Activated naive CD4-positive, alpha-beta T cell (primary cell): ENCODE results near the gene PLEKHA7.
"Not testable (repeated sequence)": the region's sequence is repeated elsewhere in the genome, so short reads cannot be mapped to it uniquely, and the experiment has no call there.

Source experiments
- DNase-seq, 4 experiments: peaks; one replicate each; lab custom pipeline; 2025; lab: John Stamatoyannopoulos, UW

Gene PLEKHA7

DNA sequence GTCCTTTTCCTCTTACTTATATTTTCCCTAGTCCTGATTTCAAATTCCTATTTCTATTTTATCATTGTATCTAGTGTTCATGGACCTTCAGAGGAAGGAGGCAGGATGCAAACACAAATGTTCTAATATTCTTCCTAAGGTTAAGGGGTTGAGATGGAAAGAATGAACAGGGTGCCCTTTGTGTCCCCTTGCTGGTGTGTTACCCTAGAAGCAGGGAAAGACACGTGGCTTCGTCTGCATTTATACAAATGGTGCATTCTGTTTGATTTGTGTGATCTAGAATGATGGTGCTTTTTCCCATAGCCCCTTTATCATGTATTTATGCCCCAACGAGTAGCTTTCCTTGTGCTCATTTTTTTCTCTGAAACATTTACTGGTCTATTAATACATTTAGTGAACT is 76.2 kb downstream of the PLEKHA7 start:
- no peak for DNase-seq

DNA sequence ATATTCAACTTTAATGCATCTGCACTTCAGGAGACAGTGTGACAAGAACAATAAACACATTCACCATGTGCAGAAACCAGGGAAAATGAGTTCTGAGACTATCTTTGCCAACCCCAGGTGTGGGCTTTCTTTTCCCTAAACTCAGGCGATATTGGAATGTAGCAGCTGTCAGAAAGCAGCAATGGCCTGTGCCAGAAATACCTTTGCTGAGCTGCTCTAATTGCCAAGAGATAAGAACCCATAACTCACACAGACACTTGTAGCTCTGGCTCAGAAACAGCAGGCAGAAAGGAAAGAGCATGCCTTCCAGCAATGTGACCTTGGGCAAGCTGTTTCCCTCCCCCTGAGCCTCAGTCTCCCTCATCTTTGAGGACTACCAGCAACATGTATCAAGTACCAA is 77.6 kb downstream of the PLEKHA7 start:
- DNase-seq: no peak

DNA sequence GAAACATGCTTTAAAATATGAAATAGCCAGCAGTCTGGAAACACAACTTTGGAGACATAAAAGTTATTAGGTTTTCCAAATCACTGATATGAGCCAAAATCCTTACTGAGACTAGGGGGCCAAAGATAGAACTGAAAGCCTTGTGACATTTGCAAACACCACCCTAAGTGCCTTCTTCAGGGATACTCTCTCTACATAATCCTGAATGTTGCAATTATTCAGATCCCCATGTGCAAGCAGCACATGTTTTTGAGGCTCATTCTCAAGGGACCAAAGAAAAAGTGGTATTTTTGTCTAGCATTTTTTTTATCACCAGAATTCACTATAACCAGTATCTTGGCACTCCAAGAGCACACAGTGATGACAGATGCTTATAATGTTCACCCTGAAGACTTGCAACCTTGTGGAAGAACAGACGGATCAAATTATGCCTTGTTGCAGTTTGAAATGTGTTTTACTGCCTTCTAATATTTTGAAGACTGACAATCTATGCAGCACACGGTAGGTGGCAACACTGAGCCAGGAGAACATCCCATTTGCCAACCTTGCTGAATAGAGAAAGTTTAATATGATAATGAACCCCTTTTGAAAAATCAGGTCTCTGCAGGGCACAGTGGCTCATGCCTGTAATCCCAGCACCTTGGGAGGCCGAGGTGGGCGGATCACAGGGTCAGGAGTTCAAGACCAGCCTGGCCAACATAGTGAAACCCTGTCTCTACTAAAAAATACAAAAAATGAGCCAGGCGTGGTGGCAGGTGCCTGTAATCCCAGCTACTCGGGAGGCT is 78.5 kb downstream of the PLEKHA7 start:
- no peak for DNase-seq

DNA sequence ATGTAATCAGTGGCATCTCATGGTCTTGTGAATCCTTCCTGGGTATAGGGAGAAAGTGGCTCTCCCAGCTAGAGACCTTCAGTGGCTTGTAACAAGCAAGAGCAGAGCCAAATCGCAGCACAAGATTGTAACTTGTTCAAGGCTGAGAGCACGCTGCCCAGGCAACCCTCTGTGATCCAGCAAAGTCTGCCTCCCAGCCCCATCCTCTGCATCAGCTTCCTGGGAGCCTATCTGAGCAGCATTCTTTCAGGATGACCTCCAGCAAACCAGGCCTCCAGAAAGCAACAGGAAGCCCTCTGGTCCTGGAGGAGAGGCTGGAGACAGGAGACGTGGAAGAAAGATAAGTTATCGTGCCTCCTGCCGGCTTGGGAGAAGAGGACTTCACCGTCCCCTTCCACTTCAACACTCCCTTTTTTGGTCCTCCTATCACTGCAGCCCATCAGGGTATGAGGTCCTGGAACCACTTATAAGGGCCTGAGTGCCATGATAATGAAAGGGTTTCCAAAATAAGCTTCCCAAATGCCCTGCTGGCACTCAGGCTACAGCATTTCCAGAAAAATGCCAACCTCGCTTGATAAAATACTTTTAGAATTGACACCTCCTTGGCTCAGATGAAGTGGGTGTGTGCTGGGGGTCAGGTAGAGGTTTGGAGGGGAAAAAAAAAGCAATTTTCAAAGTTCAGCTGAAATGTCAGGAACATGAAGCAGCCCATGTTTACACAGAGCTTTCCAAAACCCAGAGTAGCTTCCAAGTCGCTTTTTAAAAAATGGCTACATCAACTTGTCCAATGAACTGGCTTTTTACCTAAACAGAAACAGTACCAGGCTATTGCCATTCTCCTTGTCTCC is 80.2 kb downstream of the PLEKHA7 start:
- DNase-seq: no peak

DNA sequence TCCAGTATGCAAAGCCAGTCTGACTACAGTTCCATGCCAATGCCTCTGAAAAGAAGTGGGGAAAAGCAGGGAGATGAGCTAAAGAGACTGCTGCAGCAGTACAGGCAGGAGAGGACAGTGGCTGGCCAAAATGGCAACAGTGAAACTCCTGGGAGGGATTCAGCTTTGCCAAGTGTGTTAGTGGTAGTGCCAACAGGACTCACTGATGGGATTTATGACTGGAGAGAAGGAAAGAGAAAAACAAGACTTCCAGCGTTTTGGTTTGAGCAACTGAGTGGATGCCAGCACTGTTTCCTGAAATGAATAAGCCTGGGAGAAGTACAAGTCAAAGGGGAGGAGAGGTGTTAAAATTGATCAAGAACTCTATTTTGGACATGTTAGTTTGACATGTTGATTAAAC is 80.9 kb downstream of the PLEKHA7 start:
- DNase-seq: no peak

DNA sequence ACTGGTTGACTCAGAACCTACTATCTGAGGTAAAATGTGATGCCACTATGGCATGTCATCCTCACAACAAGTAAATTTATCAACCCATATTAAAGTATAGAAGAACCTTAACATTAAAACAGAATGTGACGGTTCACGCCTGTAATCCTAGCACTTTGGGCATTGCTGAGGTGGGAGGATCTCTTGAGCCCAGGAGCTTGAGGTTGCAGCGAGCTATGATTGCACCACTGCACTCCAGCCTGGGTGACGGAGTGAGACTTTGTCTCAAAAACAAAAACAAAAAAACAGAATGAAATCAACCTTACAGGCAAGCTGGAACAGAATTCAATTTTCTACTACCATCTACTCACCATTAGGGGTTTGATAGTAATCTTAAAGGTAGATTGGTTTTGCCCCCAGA is 86.2 kb downstream of the PLEKHA7 start:
- DNase-seq: no peak

DNA sequence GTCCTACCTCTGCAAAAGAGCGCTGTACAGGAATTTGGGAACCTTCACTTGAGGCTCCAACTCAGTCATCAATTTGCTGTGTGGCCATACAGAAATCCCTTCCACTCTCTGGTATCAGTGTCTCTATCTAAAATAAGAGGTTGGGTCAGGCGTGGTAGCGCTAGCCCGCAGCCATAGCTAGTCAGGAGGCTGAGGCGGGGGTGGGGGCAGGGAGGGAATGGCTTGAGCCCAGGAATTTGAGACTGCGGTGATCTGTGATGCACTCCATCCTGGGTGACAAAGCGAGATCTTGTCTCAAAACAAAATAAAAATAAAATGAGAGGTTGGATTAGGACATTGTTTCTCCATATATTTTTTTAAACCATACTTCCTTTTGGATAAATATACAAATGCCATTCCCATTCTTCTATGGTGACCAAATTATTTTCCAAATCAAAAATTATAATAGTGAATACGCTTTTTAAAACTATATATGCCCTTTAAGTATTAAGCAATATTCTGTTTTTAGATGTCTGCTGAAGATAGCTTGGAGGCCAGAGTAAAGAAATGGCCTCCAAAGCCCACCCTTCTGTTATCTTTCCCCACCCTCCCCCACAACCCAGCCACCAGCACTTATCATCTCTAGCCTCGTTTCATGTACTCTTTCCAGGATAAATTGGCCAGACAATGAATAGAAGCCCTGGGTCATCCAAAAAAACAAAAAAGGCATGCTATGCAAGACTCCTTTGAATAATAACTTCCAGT is 87.2 kb downstream of the PLEKHA7 start:
- DNase-seq: no peak

DNA sequence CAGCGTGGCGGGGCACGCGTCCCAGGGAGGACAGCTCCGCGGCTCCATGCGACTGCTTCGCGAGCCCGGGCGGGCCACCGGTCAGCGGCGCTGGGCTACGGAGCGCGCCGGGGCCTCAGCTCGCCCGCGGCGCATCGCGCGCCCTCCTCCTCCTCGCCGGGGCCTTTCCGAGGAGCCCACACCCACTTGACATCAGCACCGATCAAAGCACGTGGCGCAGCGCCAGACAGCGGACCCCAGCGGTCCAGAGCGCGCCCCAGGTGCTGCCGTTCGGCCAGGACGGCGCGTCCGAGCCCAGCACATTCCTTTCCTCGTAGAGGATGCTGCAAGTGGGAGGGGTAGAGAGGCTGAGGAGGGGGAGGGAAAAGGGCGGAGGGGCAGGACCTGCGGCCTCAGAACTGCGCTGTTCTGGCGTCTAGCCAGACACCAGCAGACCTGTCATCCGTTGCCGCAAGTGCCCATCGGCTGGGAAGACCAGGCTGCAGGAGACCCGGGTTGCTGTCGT is 88.6 kb downstream of the PLEKHA7 start:
- DNase-seq: no peak

DNA sequence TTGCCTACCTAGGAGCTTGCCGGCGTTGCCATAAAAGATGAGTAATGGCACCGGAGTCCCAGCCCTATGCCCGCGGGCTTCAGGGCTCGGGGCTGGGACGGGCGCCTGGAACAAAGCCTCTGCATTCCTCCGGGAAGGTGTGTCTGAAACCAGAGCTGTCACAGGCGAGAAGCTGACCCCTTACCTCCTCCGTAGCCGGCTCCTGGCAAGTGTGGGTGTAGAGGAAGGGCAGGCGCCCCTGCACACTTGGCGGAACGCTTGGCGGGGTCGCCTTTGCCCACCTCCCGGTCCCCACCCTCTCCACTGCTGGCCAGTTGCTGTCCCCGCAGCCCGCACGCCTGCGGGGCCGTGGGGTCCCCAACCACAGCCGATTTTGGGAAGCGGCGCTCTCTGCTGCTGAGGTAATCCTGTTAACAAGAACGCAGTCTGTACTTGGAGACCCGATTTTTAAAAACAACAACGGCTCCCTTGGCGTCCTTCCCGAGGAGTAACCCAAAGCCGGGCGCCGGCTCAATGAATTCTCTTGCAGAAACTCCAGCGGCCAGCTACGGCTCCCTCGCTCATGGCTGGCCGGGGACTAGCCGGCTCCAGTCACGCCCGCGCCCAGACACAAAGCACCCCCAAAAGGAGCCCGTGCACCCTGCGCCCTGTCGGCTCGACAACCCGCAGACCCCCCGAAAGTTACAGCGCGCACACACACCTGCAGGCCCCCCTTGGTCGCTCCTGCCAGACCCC is 89.2 kb downstream of the PLEKHA7 start:
- DNase-seq: no peak

DNA sequence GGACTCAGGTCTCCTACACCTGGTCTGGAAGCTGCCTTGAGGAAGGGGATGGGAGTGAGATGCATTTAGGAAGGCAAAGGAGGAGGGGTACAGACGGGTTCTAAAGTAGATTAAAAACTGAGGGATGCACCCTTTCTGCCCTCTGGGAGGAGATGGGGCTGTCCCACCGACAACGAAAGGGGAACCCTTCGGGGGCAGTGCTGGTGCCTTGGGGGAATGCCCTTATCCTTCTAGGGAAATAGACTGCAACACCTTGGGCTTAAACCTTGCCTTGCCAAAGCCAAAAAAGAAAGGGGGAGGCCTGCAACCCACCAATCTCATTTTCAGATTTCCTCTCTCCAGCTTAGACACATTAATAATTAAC is 89.8 kb downstream of the PLEKHA7 start:
- DNase-seq: no peak

DNA sequence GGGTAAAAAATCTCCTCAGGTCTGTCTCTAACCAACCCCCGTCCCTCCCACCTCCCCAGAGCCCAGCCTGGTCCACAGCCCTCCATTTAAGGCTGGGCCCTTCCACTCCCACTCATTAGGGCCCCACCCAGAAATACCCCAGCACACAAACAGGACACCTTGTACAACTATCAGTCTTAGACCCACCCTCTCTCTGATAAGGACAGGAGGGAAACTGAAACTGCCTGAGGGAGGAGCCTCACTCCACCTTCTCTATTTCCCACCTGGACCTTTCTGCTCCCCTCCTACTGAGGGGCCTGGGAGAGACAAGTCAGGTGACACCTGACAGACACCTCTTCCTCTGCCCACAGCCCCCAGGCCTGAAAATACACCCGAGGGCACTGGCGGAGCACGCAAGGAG is 90.2 kb downstream of the PLEKHA7 start:
- DNase-seq: no peak

DNA sequence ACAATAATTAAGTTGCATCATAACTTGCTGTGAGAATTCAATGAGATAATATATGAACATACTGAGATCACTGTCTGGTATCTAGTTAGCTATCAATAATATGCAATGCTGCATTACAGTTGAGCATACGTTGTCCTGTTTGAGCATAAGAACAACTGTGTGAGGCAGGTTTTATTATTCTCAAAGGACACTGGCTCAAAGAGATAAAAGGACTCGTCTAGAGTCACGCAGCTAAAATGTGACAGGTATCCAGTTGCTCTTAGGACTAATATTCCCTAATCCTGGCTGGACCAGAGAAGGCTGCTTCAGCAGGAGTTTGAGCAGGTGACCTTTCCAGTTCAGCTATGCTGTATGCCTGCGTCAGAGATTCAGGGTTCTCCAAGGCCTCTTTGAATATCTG is 92.5 kb downstream of the PLEKHA7 start:
- DNase-seq: no peak

DNA sequence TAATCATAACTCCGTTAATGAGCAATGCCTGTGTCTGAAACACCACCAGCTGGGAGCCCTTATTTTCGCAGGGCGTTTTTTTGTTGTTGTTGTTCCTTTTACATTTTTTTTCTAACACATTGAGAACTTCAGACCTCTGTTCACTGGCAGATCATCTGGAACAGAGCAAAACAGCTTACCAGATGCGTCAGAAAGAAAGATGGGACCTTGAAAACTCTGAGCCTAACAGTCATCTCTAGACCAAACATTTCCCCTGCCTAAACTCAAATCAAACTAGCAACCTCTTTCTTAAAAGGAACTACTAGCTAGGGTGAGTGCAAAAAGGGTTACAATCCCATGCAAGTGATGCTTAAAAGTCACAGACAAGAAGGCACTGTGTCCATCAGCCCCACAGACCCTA is 93.2 kb downstream of the PLEKHA7 start:
- no peak for DNase-seq

DNA sequence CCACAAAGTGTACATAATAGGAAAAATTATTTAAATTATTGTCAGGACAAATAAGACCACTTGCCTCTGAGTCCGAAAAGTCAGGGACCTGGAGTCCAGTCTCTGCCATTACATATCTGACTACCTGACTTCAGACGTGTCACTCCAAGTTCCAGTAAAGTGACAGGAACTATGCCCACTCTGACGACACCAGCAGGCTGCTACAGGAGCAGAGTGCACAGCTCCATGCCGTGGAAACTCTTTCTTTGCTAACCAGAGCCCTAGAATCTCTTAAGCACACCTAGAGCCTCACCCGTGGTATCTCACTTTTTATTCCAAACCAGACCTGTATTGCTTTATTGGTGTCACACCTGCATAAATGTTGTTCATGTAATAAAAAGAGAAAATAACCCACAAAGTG is 93.7 kb downstream of the PLEKHA7 start:
- DNase-seq: no peak

DNA sequence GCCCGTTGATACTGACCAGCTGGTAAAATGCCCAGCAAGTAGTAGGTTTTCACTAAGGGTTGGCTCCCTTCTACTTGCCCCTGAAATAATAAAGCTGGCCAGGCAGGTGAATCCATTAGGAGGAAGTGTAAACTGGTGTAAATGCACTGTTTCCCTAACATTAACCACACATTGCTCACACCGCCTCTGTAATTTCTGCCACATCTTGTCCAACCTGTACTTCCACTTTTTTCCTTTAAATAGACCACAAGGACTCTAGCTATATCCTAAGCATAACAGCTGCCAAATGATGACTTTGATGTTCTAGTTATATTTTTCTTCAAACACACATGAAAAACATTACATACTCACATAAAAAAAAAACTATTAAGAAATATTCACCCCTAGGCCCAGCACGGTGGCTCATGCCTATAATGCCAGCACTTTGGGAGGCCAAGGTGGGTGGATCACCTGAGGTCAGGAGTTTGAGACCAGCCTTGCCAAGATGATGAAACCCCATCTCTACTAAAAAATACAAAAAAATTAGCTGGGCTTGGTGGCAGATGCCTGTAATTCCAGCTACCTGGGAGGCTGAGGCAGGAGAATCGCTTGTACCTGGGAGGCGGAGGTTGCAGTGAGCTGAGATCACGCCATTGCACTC is 95.6 kb downstream of the PLEKHA7 start:
- not testable (repeated sequence) for DNase-seq

DNA sequence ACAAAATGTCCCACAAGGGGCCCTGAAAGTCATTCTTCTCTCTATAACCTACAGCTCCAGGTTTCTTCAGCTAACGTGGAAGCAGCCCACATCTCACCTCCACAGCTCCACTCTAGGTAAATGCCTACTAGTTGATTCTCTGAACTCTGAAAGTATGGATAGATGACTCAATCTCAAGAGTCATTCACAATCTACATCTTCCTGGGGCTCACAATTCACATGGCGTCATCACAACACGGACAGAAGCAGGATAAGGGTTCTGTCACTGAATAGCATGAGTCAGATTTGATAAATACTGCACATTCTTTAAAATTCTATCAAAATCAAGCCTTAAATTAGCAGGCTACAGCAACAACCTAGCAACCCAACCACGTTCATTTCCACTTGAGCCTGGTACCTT is 96.3 kb downstream of the PLEKHA7 start:
- no peak for DNase-seq

DNA sequence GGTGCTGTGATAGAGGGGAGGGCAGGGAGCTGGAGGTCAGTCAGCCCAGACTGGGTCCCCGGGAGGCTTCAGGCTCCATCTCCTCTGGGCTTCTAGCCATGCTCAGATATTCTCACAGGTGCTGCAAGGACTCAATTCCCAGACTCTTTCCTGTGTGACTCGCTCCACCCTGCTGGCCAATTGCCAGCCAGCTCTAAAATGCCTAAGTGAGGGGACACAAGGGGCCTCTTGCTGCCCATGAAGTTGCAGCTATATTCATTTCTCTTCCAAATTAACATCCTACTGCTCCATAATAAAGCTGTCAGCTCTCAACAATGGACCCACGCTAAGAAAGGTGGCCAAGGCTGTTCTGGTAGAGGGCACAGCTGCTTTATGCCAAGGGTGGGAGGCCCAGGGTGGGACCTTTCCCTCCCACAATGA is 101.5 kb downstream of the PLEKHA7 start:
- DNase-seq: no peak

DNA sequence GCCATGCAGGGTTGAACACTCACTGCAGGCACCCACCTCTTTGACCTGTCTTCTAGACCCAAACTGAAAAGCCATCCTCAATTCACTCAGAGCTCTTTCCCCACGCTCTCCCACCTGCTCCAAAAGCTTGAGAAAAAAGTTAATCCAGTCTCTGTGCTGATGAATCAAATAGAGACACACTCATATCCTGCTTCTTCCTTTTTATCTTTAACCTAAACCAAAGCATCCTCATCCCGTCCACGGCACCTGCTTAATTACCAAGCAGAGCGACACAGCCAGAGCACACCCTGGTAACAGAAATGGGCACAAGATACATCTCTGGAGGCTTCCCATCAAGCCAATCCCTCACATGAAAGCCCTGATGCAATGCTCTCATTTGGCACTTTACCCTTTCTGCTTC is 102.6 kb downstream of the PLEKHA7 start:
- DNase-seq: no peak

DNA sequence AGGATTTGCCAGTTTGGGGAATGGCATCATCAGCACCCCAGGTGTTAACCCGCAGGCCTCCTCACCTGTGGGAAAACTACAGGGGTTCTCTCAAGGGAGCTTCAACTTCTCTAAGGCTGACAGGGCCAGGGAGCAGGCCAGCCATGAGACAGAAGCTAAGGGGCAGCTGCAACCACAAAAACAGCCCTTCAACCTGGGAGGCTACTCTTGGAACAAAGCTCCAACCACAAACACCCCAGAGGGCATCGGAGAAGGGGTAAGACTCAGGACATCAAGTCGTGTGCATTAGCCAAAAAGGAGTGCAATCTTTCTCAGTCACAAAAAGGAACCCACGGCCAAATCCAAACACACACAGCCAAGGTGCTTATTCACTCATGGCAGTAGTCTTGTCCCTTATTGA is 103.0 kb downstream of the PLEKHA7 start:
- DNase-seq: no peak

DNA sequence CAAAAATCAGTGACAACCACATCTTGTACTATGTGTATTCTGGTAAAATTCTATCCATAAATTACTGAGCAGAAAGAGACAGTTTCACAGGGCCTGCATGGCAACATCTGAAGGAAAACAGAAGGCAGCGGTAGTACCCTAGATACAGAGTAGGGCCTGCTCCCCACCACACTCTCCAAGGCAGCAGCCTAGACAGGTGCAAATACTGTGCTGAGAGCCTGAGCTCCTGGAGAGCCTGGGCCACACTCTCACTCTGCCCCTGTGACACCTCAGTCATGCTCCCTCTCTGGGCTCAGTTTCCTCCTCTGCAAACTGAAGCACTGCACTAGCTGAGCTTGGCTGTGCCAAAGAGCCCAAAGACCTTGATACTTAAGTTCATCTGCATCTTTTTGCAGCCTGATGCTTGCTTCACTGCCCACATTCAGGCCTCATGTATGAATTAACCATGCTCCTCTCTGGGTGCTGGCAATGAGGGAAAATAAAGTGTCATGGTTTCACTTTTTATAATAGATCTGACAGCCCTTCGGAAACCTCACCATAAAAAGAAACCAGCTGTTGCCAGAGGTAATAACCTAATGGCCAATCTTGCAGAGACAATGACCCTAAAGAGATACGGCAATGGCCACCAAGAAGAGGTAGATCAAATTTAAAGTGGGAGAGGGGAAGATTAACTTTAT is 104.7 kb downstream of the PLEKHA7 start:
- DNase-seq: no peak

DNA sequence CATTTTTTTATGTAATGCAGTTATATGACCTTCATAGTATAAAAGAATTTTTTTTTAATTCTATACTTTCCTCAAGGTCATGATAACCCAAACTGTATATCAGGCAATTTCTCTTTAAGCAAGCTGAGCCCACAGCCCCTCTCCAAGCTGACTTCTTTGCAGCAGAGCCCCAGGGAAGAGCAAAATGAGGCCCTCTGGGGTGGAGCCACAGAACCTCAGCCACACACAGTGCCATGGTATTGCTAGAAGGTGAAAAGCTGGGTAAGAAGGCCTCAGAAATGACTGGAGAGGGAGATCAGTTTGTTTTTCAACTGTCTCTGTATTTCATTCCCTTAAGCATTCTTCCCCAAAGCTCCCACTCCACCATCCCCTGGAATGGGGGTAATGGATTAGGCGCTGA is 108.8 kb downstream of the PLEKHA7 start:
- DNase-seq: no peak
